ENCODE data around the gene ZNF24. TPM values are rescaled to one million over a fixed set of nuclear protein-coding genes. Genes with fewer than 3 reads are reported as not detected.

ZNF24 gene
- total RNA-seq = 24.0 and 24.7 TPM in 2 replicates

DNA sequence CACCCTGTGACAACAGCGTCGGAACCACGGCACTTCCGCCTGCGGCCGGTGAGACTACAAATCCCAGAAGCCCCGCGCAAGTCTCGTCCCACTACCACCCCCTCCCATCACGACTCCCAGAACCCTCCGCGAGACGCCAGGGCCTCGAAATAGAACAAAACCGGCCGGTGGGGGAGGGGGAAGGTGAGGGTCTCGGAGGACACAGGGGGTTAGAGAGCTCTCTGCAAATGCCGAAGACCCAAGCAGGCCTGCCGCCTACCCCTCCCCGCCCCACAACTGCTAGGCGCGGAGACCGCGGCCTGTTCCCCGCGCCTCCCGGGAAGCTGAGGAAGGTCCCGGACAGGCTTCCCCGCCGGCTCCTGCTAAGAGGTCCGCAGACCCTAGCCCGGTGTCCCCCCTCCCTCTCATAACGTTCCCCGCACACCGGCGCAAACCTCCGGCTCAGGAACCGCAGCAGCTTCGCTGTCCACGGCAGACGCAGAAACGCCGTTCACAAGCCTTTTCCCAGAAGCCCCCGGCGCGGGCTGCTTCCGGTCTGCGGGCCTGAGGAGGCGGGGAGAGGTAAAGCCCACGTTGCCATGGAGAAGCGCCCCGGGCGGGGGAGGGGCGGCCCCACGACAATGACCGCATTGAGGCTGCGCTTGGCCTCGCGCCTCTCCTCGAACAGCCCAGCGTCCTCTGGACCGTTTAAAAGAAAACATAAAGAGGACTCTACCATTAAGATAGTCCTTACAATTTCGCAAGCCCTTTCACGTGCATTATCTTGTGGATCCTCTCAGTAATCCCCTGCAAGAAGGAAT is at the start of gene ZNF24:
Gene ZNF24, minus strand, starts transcription at position 485 of the 800 bp plus-strand sequence. CDS start 3,770 bp downstream, outside the sequence.
- H3K4me3 ChIP-seq (ENCODE audit: low read depth, low read length) = peak within 1 kb of the TSS; percentile 93
- DNase-seq (ENCODE audit: low read depth) = no peak
- TF ChIP-seq, protein P1, sequence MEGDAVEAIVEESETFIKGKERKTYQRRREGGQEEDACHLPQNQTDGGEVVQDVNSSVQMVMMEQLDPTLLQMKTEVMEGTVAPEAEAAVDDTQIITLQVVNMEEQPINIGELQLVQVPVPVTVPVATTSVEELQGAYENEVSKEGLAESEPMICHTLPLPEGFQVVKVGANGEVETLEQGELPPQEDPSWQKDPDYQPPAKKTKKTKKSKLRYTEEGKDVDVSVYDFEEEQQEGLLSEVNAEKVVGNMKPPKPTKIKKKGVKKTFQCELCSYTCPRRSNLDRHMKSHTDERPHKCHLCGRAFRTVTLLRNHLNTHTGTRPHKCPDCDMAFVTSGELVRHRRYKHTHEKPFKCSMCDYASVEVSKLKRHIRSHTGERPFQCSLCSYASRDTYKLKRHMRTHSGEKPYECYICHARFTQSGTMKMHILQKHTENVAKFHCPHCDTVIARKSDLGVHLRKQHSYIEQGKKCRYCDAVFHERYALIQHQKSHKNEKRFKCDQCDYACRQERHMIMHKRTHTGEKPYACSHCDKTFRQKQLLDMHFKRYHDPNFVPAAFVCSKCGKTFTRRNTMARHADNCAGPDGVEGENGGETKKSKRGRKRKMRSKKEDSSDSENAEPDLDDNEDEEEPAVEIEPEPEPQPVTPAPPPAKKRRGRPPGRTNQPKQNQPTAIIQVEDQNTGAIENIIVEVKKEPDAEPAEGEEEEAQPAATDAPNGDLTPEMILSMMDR (conservative IDR thresholded peaks at IDR 0.05; ENCODE audit: low read depth, low read length) = no peak

DNA sequence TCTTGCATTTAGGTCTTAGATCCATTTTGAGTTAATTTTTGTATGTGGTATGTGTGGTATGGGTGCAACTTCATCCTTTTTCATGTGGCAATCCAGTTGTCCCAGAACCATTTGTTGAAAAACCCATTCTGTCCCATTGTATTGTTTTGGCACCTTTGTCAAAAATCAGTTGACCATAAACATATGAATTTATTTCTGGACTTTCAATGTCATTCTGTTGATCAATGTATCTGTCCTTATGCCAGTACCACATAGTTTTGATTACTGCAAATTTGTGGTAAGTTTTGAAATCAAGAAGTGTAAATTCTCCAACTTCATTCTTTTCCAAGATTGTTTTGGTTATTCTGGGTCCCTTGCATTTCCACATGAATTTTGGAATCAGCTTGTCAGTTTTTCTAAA is 49.5 kb upstream of the ZNF24 start:
- DNase-seq (ENCODE audit: low read depth) = no peak
- H3K4me3 ChIP-seq (ENCODE audit: low read depth, low read length) = no peak overlapping the region
- TF ChIP-seq, protein P1 (conservative IDR thresholded peaks at IDR 0.05; ENCODE audit: low read depth, low read length) = no peak

DNA sequence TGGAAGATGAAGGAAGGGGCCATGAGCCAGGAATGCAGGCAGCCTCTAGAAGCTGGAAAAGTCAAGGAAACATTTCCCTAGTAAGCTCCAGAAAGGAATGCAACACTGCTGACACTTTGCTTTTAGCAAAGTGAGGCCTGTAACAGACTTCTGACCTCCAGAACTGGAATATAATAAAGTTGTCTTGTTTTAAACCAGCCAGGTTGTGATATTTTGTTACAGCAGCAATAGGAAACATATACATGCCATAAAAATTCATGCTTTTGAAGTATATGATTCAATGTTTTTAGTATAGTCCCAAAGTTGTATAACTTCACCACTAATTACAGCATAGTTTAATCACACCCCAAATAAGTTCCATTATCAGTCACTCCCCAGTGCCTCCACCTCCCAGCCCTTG is 48.2 kb upstream of the ZNF24 start:
- no peak overlapping the region for H3K4me3 ChIP-seq (ENCODE audit: low read depth, low read length)
- TF ChIP-seq, protein P1 (conservative IDR thresholded peaks at IDR 0.05; ENCODE audit: low read depth, low read length) = no peak
- no peak for DNase-seq (ENCODE audit: low read depth)

DNA sequence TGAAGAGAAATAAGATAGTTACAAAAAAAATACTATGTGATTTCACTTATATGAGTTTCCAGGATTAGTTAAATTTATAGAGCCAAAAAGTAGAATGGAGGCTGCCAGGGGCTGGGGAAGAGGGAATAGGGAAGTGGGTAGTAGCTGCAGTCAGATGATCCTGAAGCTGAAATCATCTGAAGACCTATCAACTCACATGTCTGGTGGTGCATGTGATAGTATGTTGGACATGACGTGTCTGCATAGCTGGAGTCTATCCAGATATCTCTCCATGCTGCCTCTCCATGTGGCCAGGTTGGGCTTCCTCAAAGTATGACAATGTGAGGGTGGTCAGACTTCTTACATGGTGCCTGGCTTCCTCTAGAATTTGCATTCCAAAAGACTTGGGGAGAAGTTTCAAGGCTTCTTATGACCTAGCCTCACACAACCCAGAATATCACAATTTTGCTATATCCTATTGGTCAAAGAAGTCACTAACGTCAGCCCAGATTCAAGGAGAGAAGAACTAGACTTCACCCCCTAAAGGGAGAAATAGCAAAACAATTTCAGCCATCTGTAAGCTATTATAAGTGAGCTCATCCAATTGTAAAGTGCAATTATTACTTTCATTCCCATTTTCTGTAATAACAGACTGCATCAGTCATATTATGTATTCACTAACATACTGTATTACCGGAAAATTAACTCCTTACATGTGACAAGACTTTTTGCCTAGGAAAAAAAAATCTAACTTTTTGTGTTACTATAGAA is 46.9 kb upstream of the ZNF24 start:
- no peak overlapping the region for H3K4me3 ChIP-seq (ENCODE audit: low read depth, low read length)
- TF ChIP-seq, protein P1 (conservative IDR thresholded peaks at IDR 0.05; ENCODE audit: low read depth, low read length) = no peak
- DNase-seq (ENCODE audit: low read depth) = no peak

DNA sequence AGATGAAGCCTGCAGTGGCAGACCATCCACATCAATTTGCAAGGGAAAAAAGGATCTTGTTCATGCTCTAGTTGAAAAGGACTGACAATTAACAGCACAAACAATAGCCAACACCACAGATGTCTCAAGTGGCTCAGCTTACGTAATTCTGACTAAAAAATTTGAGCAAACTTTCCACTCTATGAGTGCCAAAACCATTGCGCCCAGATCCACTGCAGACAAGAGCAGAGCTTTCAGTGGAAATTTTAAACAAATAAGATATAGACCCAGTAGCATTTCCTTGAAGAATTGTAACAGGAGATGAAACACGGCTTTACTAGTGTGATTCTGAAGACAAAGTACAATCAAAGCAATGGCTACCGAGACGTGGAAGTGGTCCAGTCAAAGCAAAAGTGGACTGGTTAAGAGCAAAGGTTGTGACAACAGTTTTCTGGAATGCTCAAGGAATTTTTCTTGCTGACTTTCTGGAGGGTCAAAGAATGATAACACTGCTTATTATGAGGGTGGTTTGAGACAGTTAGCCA is 44.9 kb upstream of the ZNF24 start:
- H3K4me3 ChIP-seq (ENCODE audit: low read depth, low read length) = no peak overlapping the region
- TF ChIP-seq, protein P1 (conservative IDR thresholded peaks at IDR 0.05; ENCODE audit: low read depth, low read length) = no peak
- no peak for DNase-seq (ENCODE audit: low read depth)

DNA sequence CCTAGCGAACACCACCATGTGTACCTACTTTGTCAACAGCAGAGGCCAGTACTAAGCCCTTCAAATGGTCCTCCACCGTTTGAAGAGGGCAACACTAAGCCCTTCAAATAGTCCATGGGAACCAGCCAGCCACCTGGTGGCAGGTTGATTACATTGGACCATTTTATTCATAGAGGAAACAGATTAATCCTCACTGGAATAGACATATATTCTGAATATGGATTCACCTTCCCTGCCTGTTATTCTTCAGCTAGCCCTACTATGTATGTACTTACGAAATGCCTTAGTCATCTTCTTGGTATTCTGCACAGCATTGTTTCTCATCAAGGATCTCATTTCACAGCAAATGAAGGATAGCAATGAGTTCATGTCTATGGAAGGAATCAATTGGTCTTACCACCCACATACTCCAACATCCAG is 42.9 kb upstream of the ZNF24 start:
- DNase-seq (ENCODE audit: low read depth) = no peak
- no peak overlapping the region for H3K4me3 ChIP-seq (ENCODE audit: low read depth, low read length)
- TF ChIP-seq, protein P1 (conservative IDR thresholded peaks at IDR 0.05; ENCODE audit: low read depth, low read length) = peak; percentile 42

All from epithelial cell of proximal tubule (primary cell).